ENCODE results near the gene ERC1.

DNA sequence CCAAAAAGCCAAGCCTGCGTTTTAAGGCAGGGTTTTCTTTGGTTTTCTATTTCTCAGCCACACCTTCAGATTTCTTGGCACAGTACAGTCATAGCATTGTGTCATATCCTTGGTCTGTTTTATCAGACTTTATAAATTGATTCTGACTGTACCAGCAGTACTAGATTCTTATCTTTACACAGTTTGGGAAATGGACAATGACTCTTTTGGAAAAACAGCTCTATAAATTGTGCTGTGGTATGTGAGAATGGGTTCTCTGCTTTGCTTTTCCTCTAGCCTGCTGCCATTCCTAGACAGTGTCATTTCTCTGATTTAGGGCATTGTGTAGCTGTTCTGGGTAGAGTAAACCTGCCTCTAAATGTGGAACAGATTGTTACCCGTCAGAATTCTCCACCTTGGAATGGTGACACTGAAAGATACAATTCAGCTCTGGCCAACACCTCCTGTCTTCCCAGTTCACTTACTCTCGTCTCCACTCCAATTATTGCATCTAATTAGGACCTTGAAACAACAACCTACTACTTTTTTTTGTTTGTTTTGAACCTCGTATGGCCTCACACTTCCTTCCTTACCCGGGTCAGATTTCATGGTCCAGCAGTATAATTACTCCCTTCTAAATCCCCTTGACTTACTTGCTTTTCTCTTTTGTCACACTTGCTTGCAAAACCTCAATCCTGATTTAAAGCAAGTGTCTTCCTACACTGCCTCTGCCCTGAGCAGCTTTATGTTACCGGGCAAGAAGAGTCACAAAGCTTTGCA is 226.3 kb downstream of the ERC1 start:
- no peak for TF ChIP-seq EZH2 (IDR thresholded peaks at IDR 0.05)
- no peak for TF ChIP-seq POLR2AphosphoS5 (IDR thresholded peaks at IDR 0.05; ENCODE audit: borderline replicate concordance, low read depth, low read length)
